GM12874 (cell line): ENCODE results near the gene PPP1R37.

ENCODE experiments used
- CTCF ChIP-seq: IDR thresholded peaks from 2 replicates; pipeline ENCODE4 v1.5.1; 2011; ENCODE audit warnings: low read depth, mild to moderate bottlenecking, control low read depth, low read length, moderate library complexity; ENCODE audit not compliant: insufficient read depth

The PPP1R37 gene

GRCh38 chr19:45123440-45123850, 30.5 kb downstream of the PPP1R37 start:
- no peak for TF ChIP-seq CTCF

DNA sequence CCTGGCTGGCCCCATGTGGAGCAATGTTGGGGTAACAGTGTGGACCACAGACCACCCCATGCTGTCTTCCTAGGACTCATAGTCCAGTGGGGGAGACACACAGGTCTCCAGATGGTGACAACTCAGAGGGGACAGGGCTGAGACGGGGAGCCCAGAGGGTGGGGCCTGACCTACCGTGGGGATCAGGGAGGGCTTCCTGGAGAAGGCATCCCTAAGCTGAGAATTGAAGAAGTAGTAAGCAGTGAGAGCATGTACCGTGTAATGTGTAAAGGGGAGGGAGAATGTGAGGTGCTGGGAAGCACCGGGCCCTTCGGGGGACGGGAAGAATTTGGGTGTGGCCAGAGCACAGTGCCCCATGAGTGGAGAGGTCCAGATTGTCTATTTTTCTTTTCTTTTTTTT, 31.0 kb downstream of the PPP1R37 start:
- no peak for TF ChIP-seq CTCF

GRCh38 chr19:45125360-45125759, 32.4 kb downstream of the PPP1R37 start:
- no peak for TF ChIP-seq CTCF

- peak; percentile 87 for TF ChIP-seq CTCF
Observed at GRCh38 chr19:45125975-45126493, 33.1 kb downstream of the PPP1R37 start.

DNA sequence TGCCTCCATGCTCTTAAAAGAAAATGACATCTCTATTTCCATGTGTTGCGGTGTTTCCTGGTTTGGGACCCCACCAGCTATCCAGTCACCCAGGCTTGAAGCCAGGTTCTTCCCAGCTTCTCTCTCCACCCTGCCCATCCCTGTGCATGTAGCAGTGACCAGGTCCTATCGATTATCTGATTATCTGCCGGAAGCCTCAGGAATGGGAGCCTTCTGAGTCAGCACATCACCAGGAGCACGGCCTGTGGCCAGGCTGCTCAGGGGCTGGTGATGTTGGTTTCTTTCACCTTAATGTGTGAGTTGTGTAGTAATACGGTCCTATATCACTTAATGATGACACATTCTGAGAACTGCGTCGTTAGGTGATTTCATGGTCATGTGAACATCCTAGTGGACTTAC, 33.7 kb downstream of the PPP1R37 start:
- TF ChIP-seq CTCF = no peak

DNA sequence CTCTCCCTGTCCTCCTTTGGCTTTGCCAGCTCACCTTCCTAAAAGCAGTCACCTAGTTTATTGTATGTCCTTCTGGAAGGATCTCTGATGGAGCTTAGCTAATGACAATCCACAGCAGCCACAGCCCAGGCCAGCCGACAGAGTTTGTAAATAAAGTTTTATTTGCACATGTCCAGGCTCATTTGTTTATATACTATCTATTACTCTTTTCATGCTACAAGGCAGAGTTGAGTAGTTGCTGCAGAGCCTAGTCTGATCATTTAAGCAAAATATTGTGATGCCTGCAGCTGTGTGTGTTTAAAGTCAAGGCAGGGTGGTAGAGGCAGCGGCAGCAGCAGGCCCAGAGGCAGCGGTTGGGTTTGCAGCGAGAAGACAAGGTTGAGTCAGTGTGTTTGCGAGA, 35.2 kb downstream of the PPP1R37 start:
- no peak for TF ChIP-seq CTCF

GRCh38 chr19:45128806-45129205, 35.8 kb downstream of the PPP1R37 start:
- no peak for TF ChIP-seq CTCF

DNA sequence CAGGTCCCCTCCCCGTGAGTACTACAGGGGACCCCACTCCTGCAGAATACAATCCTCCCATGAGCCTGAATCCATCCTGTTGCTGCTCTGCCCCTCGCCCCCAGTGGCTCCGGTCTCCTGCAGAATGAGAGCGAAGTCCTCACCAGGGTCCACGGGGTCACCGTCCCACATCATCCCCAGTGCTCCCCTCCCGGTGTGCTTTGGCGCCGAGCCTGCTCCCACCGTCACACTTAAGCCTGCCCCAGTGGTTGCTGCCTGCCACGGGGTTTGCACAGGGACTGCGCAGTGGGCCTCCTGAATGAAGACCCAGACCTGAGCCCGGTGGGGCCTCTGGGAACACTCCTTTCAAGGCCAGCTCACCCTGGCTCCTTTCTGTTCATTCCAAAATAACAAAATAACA, 37.3 kb downstream of the PPP1R37 start:
- TF ChIP-seq CTCF = no peak
